CD4-positive, alpha-beta memory T cell (primary cell): ENCODE results near the gene CMIP. TPM values are rescaled to one million over a fixed set of nuclear protein-coding genes. Genes with fewer than 3 reads are reported as not detected.

Experiments used
- CTCF ChIA-PET: fragments of 350-600 bp; sonication (Branson Sonifier 250); formaldehyde crosslinking; loops from one replicate; lab custom pipeline; 2021; ENCODE audit warnings: inconsistent platforms; ENCODE audit not compliant: partially characterized antibody; lab: Charles Lee
- POLR2A ChIA-PET: fragments of 350-600 bp; sonication (Branson Sonifier 250); formaldehyde crosslinking; loops from one replicate; lab custom pipeline; 2021; ENCODE audit not compliant: partially characterized antibody; lab: Charles Lee
- DNase-seq, 5 donors: peaks; one replicate each; pipeline versions ENCODE4 v3.0.0 to v3.0.0-alpha.2; 2020 to 2022; ENCODE audit warnings: mixed read lengths in 1 of 5
- H3K27ac ChIP-seq: one replicate; pipeline ENCODE4 v1.7.0; 2013; ENCODE audit warnings: low read depth, low read length
- H3K27me3 ChIP-seq: 2 replicates; pipeline ENCODE4 v1.7.0; 2013; ENCODE audit warnings: mild to moderate bottlenecking, low read length, moderate library complexity; ENCODE audit not compliant: insufficient read depth
- H3K36me3 ChIP-seq: 2 replicates; pipeline ENCODE4 v1.7.0; 2013; ENCODE audit warnings: mild to moderate bottlenecking, low read length, moderate library complexity; ENCODE audit not compliant: insufficient read depth
- H3K4me1 ChIP-seq: 2 replicates; pipeline ENCODE4 v1.7.0; 2013; ENCODE audit warnings: mild to moderate bottlenecking, low read length, moderate library complexity; ENCODE audit not compliant: insufficient read depth
- H3K4me3 ChIP-seq, 2 donors: one replicate each; pipeline ENCODE4 v1.7.0; 2013; ENCODE audit warnings: low read length in 2 of 2, mild to moderate bottlenecking in 1 of 2
- H3K9me3 ChIP-seq, 2 donors: one replicate each; pipeline ENCODE4 v1.7.0; 2013; ENCODE audit warnings: low read length in 2 of 2, control low read depth in 1 of 2; ENCODE audit not compliant: control insufficient read depth in 1 of 2
- H3K27ac Mint-ChIP-seq, 7 donors: one replicate each; pipeline ENCODE4 v1.8.0; 2020 to 2021; ENCODE audit warnings: mixed read lengths in 7 of 7, mild to moderate bottlenecking in 6 of 7, inconsistent platforms in 3 of 7, moderate library complexity in 3 of 7
- H3K27me3 Mint-ChIP-seq, 2 donors: one replicate each; pipeline ENCODE4 v1.8.0; 2020 to 2021; ENCODE audit warnings: mixed read lengths in 2 of 2
- H3K36me3 Mint-ChIP-seq, 2 donors: one replicate each; pipeline ENCODE4 v1.8.0; 2020 to 2021; ENCODE audit warnings: mixed read lengths in 2 of 2, inconsistent platforms in 1 of 2, mild to moderate bottlenecking in 1 of 2
- H3K4me1 Mint-ChIP-seq, 4 donors: one replicate each; pipeline ENCODE4 v1.8.0; 2020 to 2021; ENCODE audit warnings: mixed read lengths in 4 of 4, mild to moderate bottlenecking in 1 of 4
- H3K4me3 Mint-ChIP-seq, 8 donors: one replicate each; pipeline ENCODE4 v1.8.0; 2020 to 2021; ENCODE audit warnings: mixed read lengths in 8 of 8, mild to moderate bottlenecking in 7 of 8, moderate library complexity in 6 of 8, inconsistent platforms in 3 of 8
- H3K9me3 Mint-ChIP-seq, 8 donors: one replicate each; pipeline ENCODE4 v1.8.0; 2020 to 2021; ENCODE audit warnings: mixed read lengths in 8 of 8, mild to moderate bottlenecking in 5 of 8, inconsistent platforms in 3 of 8, moderate library complexity in 1 of 8
- intact Hi-C: fragments of 100-400 bp; cut with micrococcal nuclease; formaldehyde crosslinking; loops from one replicate; pipeline ENCODE4 v1.15.1; 2023
- polyA plus RNA-seq, 2 donors: library from polyadenylated mRNA; unstranded; fragments of 300-500 nt; fragmentation: Illumina TruSeq; gene quantifications; one replicate each; pipeline ENCODE4 v1.2.3, GENCODE V29; 2021
- total RNA-seq, 2 experiments: library from RNA; stranded (reverse); gene quantifications; one replicate each; pipeline ENCODE4 v1.2.3, GENCODE V29; 2021

Gene CMIP
- total and polyA plus RNA-seq, 4 experiments from 2014 or later, result 0.84 to 36.4 (median 33.2) TPM; not detected in 1

- ChIA-PET CTCF (no interaction called here), POLR2A (no interaction called here)
- Mint-ChIP-seq H3K4me1 (peaks cover 16 to 51% (median 36%) of the 10 kb centered on the region in 4 donors), H3K9me3 (no peaks in the 10 kb centered on the region), H3K4me3 (no peak overlapping the region), H3K36me3 (peaks cover 0 to 5% of the 10 kb centered on the region in 2 donors), H3K27ac (peak overlapping the region in 2 of 7 donors; percentile 37 to 52), H3K27me3 (no peaks in the 10 kb centered on the region)
- intact Hi-C loops, result no loop called here
- Histone ChIP-seq H3K27me3 (no peaks in the 10 kb centered on the region), H3K4me3 (no peak overlapping the region), H3K4me1 (peaks cover 13% of the 10 kb centered on the region), H3K36me3 (no peaks in the 10 kb centered on the region), H3K9me3 (no peaks in the 10 kb centered on the region), H3K27ac (no peak overlapping the region)
- DNase-seq, result no peak
Measured at GRCh38 chr16:81492311-81492761, 47.7 kb downstream of the CMIP start.

- H3K4me1 Mint-ChIP-seq, result peaks cover 17 to 56% (median 41%) of the 10 kb centered on the region in 4 donors
- peaks cover 0 to 5% of the 10 kb centered on the region in 2 donors for H3K36me3 Mint-ChIP-seq
- no peak overlapping the region for H3K4me3 ChIP-seq
- H3K27me3 Mint-ChIP-seq, result no peaks in the 10 kb centered on the region
- H3K4me3 Mint-ChIP-seq, result no peak overlapping the region
- H3K9me3 ChIP-seq, result no peaks in the 10 kb centered on the region
- H3K27me3 ChIP-seq, result no peaks in the 10 kb centered on the region
- ChIA-PET POLR2A (no interaction called here), CTCF (interaction anchor here (0.5 kb wide), 1 partner anchor 14 kb away, joined by 3 read pairs; no protein-coding TSS in a partner anchor)
- intact Hi-C loops, result no loop called here
- DNase-seq, result no peak
- no peaks in the 10 kb centered on the region for H3K9me3 Mint-ChIP-seq
- peak overlapping the region in 4 of 7 donors; percentile 13 to 85 (median 40) for H3K27ac Mint-ChIP-seq
- no peaks in the 10 kb centered on the region for H3K36me3 ChIP-seq
- H3K27ac ChIP-seq, result no peak overlapping the region
- H3K4me1 ChIP-seq, result peaks cover 14% of the 10 kb centered on the region
Measured at GRCh38 chr16:81492965-81493754, 48.6 kb downstream of the CMIP start.

GRCh38 chr16:81493755-81494433, 49.3 kb downstream of the CMIP start:
- H3K4me1 Mint-ChIP-seq, result peaks cover 18 to 54% (median 40%) of the 10 kb centered on the region in 4 donors
- ChIA-PET POLR2A (no interaction called here), CTCF (interaction anchor here (1.2 kb wide), 1 partner anchor 90 kb away, joined by 3 read pairs; no protein-coding TSS in a partner anchor)
- H3K27ac Mint-ChIP-seq, result peak overlapping the region in 5 of 7 donors; percentile 13 to 85 (median 32)
- H3K36me3 Mint-ChIP-seq, result peaks cover 0 to 7% of the 10 kb centered on the region in 2 donors
- Histone ChIP-seq H3K4me1 (peaks cover 14% of the 10 kb centered on the region), H3K27ac (no peak overlapping the region), H3K9me3 (no peaks in the 10 kb centered on the region), H3K36me3 (no peaks in the 10 kb centered on the region), H3K27me3 (no peaks in the 10 kb centered on the region), H3K4me3 (no peak overlapping the region)
- H3K9me3 Mint-ChIP-seq, result no peaks in the 10 kb centered on the region
- no peak for DNase-seq
- no peaks in the 10 kb centered on the region for H3K27me3 Mint-ChIP-seq
- intact Hi-C loops, result no loop called here
- no peak overlapping the region for H3K4me3 Mint-ChIP-seq

- H3K36me3 Mint-ChIP-seq, result peaks cover 0 to 7% of the 10 kb centered on the region in 2 donors
- peaks cover 15 to 56% (median 42%) of the 10 kb centered on the region in 4 donors for H3K4me1 Mint-ChIP-seq
- H3K27me3 Mint-ChIP-seq, result no peaks in the 10 kb centered on the region
- Histone ChIP-seq H3K27me3 (no peaks in the 10 kb centered on the region), H3K4me1 (peaks cover 14% of the 10 kb centered on the region), H3K27ac (no peak overlapping the region), H3K9me3 (no peaks in the 10 kb centered on the region), H3K36me3 (no peaks in the 10 kb centered on the region), H3K4me3 (no peak overlapping the region)
- intact Hi-C loops, result no loop called here
- ChIA-PET CTCF (interaction anchor here (1.2 kb wide), 1 partner anchor 91 kb away, joined by 3 read pairs; no protein-coding TSS in a partner anchor), POLR2A (no interaction called here)
- H3K9me3 Mint-ChIP-seq, result no peaks in the 10 kb centered on the region
- no peak for DNase-seq
- H3K4me3 Mint-ChIP-seq, result no peak overlapping the region
- H3K27ac Mint-ChIP-seq, result no peak overlapping the region
Measured at GRCh38 chr16:81494434-81494806, 49.8 kb downstream of the CMIP start.

GRCh38 chr16:81494888-81495287, 50.3 kb downstream of the CMIP start:
- H3K27ac Mint-ChIP-seq, result peak overlapping the region in 2 of 7 donors; percentile 3 to 74
- H3K36me3 Mint-ChIP-seq, result peaks cover 0 to 7% of the 10 kb centered on the region in 2 donors
- Histone ChIP-seq H3K27me3 (no peaks in the 10 kb centered on the region), H3K27ac (no peak overlapping the region), H3K36me3 (no peaks in the 10 kb centered on the region), H3K4me1 (peaks cover 19% of the 10 kb centered on the region), H3K4me3 (no peak overlapping the region), H3K9me3 (no peaks in the 10 kb centered on the region)
- DNase-seq, result no peak
- intact Hi-C loops, result no loop called here
- no peak overlapping the region for H3K4me3 Mint-ChIP-seq
- no peaks in the 10 kb centered on the region for H3K27me3 Mint-ChIP-seq
- H3K4me1 Mint-ChIP-seq, result peaks cover 17 to 59% (median 44%) of the 10 kb centered on the region in 4 donors
- H3K9me3 Mint-ChIP-seq, result no peaks in the 10 kb centered on the region
- ChIA-PET CTCF (interaction anchor here (1.2 kb wide), 1 partner anchor 91 kb away, joined by 3 read pairs; no protein-coding TSS in a partner anchor), POLR2A (no interaction called here)

- H3K27me3 ChIP-seq, result no peaks in the 10 kb centered on the region
- H3K4me3 ChIP-seq, result no peak overlapping the region
- no peak for DNase-seq
- Mint-ChIP-seq H3K4me3 (peak overlapping the region in 1 of 8 donors; percentile 8), H3K9me3 (no peaks in the 10 kb centered on the region), H3K27ac (peak overlapping the region in 5 of 7 donors; percentile 3 to 88 (median 75)), H3K27me3 (no peaks in the 10 kb centered on the region), H3K36me3 (peaks cover 0 to 7% of the 10 kb centered on the region in 2 donors), H3K4me1 (peaks cover 16 to 63% (median 46%) of the 10 kb centered on the region in 4 donors)
- no peaks in the 10 kb centered on the region for H3K9me3 ChIP-seq
- peaks cover 21% of the 10 kb centered on the region for H3K4me1 ChIP-seq
- ChIA-PET CTCF (no interaction called here), POLR2A (no interaction called here)
- H3K36me3 ChIP-seq, result no peaks in the 10 kb centered on the region
- intact Hi-C loops, result no loop called here
- H3K27ac ChIP-seq, result no peak overlapping the region
Measured at GRCh38 chr16:81495321-81496234, 51.0 kb downstream of the CMIP start.
